ENCODE results near the gene CSF1. TPM values are rescaled to one million over a fixed set of nuclear protein-coding genes. Genes with fewer than 3 reads are reported as not detected.

CSF1 gene
- total RNA-seq, 1 experiment from 2014 or later = 3.0 TPM

- POLR2A ChIA-PET = no interaction called here
- no peaks in the 10 kb centered on the region for H3K36me3 ChIP-seq (ENCODE audit: control insufficient read depth in 1 of 2, insufficient read depth in 2 of 2, low read length in 2 of 2)
- no peak for DNase-seq (ENCODE audit: low read depth, low spot score)
- no peaks in the 10 kb centered on the region for H4K20me1 ChIP-seq (ENCODE audit: insufficient read depth)
- no peaks in the 10 kb centered on the region for H3K9me3 ChIP-seq (ENCODE audit: control insufficient read depth in 1 of 2, insufficient read depth in 1 of 2, low read depth in 1 of 2, low read length in 2 of 2)
- intact Hi-C loops (cut with micrococcal nuclease) = no loop called here
- no peak overlapping the region for H3K27ac ChIP-seq (ENCODE audit: low read depth, low read length)
- H3K4me2 ChIP-seq (ENCODE audit: low read length) = no peak overlapping the region
- RAD21 ChIA-PET (ENCODE audit: low non-redundant PET in 1 of 2, low total read pairs in 2 of 2, uncharacterized antibody in 2 of 2, unreplicated experiment in 2 of 2) = no interaction called here
- no peak for ATAC-seq
- CTCF ChIA-PET = no interaction called here
- no peaks in the 10 kb centered on the region for H3K9me2 ChIP-seq (ENCODE audit: insufficient read depth)
- no peaks in the 10 kb centered on the region for H3K27me3 ChIP-seq (ENCODE audit: insufficient read depth, low read length)
- H3K4me3 ChIP-seq (replicated peaks in 1 of 2; ENCODE audit: low read depth in 1 of 2, low read length in 2 of 2) = no peak overlapping the region
- TF ChIP-seq RAD21 (IDR thresholded peaks at IDR 0.05; ENCODE audit: low read depth) = no peak
- TF ChIP-seq ATF3 (IDR thresholded peaks at IDR 0.05) = no peak
- TF ChIP-seq SP1 (IDR thresholded peaks at IDR 0.05; ENCODE audit: low read depth) = no peak
- no peak for TF ChIP-seq JUND (IDR thresholded peaks at IDR 0.05)
- no peak for TF ChIP-seq CEBPB (IDR thresholded peaks at IDR 0.05; ENCODE audit: low read depth)
- TF ChIP-seq, protein P1, sequence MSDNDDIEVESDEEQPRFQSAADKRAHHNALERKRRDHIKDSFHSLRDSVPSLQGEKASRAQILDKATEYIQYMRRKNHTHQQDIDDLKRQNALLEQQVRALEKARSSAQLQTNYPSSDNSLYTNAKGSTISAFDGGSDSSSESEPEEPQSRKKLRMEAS (IDR thresholded peaks at IDR 0.05) = no peak
- TF ChIP-seq, protein P2, sequence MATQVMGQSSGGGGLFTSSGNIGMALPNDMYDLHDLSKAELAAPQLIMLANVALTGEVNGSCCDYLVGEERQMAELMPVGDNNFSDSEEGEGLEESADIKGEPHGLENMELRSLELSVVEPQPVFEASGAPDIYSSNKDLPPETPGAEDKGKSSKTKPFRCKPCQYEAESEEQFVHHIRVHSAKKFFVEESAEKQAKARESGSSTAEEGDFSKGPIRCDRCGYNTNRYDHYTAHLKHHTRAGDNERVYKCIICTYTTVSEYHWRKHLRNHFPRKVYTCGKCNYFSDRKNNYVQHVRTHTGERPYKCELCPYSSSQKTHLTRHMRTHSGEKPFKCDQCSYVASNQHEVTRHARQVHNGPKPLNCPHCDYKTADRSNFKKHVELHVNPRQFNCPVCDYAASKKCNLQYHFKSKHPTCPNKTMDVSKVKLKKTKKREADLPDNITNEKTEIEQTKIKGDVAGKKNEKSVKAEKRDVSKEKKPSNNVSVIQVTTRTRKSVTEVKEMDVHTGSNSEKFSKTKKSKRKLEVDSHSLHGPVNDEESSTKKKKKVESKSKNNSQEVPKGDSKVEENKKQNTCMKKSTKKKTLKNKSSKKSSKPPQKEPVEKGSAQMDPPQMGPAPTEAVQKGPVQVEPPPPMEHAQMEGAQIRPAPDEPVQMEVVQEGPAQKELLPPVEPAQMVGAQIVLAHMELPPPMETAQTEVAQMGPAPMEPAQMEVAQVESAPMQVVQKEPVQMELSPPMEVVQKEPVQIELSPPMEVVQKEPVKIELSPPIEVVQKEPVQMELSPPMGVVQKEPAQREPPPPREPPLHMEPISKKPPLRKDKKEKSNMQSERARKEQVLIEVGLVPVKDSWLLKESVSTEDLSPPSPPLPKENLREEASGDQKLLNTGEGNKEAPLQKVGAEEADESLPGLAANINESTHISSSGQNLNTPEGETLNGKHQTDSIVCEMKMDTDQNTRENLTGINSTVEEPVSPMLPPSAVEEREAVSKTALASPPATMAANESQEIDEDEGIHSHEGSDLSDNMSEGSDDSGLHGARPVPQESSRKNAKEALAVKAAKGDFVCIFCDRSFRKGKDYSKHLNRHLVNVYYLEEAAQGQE (IDR thresholded peaks at IDR 0.05; ENCODE audit: low read depth) = no peak
- no peak for TF ChIP-seq FOSL1 (IDR thresholded peaks at IDR 0.05; ENCODE audit: low read depth)
- TF ChIP-seq, protein P3, sequence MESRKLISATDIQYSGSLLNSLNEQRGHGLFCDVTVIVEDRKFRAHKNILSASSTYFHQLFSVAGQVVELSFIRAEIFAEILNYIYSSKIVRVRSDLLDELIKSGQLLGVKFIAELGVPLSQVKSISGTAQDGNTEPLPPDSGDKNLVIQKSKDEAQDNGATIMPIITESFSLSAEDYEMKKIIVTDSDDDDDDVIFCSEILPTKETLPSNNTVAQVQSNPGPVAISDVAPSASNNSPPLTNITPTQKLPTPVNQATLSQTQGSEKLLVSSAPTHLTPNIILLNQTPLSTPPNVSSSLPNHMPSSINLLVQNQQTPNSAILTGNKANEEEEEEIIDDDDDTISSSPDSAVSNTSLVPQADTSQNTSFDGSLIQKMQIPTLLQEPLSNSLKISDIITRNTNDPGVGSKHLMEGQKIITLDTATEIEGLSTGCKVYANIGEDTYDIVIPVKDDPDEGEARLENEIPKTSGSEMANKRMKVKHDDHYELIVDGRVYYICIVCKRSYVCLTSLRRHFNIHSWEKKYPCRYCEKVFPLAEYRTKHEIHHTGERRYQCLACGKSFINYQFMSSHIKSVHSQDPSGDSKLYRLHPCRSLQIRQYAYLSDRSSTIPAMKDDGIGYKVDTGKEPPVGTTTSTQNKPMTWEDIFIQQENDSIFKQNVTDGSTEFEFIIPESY (IDR thresholded peaks at IDR 0.05; ENCODE audit: extremely low read depth, insufficient replicate concordance, low read length) = no peak
- TF ChIP-seq EZH2 (IDR thresholded peaks at IDR 0.05) = no peak
- no peak for TF ChIP-seq SIN3A (IDR thresholded peaks at IDR 0.05; ENCODE audit: low read depth)
- no peak for TF ChIP-seq CTCF (IDR thresholded peaks at IDR 0.05 in 2 of 3, conservative IDR thresholded peaks at IDR 0.05 in 1 of 3; ENCODE audit: borderline replicate concordance in 1 of 3, insufficient read depth in 1 of 3, low read depth in 2 of 3, low read length in 2 of 3)
- no peak for TF ChIP-seq EZH2phosphoT487 (IDR thresholded peaks at IDR 0.05; ENCODE audit: borderline replicate concordance)
- TF ChIP-seq EGR1 (IDR thresholded peaks at IDR 0.05; ENCODE audit: low read depth) = no peak
- no peak for TF ChIP-seq CBX3 (IDR thresholded peaks at IDR 0.05; ENCODE audit: low read depth)
- TF ChIP-seq YY1 (IDR thresholded peaks at IDR 0.05; ENCODE audit: extremely low read depth, insufficient replicate concordance, low read depth, low read length) = no peak
- TF ChIP-seq POLR2AphosphoS5 (IDR thresholded peaks at IDR 0.05; ENCODE audit: low read depth, low read length) = no peak
- no peak for TF ChIP-seq POLR2A (IDR thresholded peaks at IDR 0.05; ENCODE audit: borderline replicate concordance, extremely low read depth, insufficient read depth, insufficient read length)
- TF ChIP-seq TCF7L2 (IDR thresholded peaks at IDR 0.05; ENCODE audit: borderline replicate concordance, extremely low read depth, insufficient read depth, insufficient read length) = no peak
- H3K79me2 ChIP-seq (ENCODE audit: insufficient read depth, low read length) = no peaks in the 10 kb centered on the region
- H2AFZ ChIP-seq (ENCODE audit: low read depth, low read length, poor library complexity, severe bottlenecking) = no peak overlapping the region
- no peak overlapping the region for H3K9ac ChIP-seq (ENCODE audit: low read length)
- BruUV-seq (replicated peaks) = no TSS peak
- H3K4me1 ChIP-seq (ENCODE audit: control insufficient read depth in 1 of 2, insufficient read depth in 2 of 2, low read length in 2 of 2) = peaks cover 0 to 6% of the 10 kb centered on the region in 2 experiments; a peak in 1 of 4 replicates
These were observed 23.4 kb upstream of the CSF1 start for GRCh38 chr1:109887271-109887670.
